Measurements from ENCODE around the gene CRB3.

DNA sequence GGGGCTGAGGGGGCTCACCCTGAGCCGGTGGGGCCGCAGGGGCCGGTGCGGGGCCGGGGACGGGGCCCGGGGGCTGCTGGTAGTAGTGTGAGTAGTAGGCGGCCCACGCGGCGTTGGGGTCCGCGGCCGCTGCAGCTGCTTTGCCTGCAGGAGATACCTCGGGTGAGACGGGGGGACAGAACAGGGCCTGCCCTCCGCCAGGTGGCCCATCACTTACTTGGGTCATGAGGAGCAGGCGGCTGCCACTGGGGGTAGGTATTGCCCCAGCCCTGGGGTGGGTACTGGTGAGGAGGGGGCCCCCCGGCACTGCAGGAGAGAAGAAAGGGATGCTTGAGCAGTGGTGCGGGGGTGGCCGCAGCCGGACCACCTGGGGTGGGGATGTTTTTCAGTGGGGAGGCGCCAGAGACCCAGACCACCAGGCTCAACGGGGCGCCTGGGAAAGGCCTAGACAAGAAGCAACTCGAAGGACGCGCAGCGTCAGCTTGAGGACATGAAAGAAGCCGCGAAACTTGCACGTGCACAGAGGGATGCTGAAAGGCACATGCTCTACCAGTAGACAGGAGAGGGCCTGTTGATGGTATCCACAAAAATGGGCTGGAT lies 48.4 kb upstream of the CRB3 start:
- TF ChIP-seq, protein P1, sequence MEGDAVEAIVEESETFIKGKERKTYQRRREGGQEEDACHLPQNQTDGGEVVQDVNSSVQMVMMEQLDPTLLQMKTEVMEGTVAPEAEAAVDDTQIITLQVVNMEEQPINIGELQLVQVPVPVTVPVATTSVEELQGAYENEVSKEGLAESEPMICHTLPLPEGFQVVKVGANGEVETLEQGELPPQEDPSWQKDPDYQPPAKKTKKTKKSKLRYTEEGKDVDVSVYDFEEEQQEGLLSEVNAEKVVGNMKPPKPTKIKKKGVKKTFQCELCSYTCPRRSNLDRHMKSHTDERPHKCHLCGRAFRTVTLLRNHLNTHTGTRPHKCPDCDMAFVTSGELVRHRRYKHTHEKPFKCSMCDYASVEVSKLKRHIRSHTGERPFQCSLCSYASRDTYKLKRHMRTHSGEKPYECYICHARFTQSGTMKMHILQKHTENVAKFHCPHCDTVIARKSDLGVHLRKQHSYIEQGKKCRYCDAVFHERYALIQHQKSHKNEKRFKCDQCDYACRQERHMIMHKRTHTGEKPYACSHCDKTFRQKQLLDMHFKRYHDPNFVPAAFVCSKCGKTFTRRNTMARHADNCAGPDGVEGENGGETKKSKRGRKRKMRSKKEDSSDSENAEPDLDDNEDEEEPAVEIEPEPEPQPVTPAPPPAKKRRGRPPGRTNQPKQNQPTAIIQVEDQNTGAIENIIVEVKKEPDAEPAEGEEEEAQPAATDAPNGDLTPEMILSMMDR (IDR thresholded peaks at IDR 0.05) = no peak
- no peak for TF ChIP-seq POLR2A (IDR thresholded peaks at IDR 0.05)

All from lower leg skin (tissue), 3 donors.